ENCODE measurements around the gene NT5C1B. TPM values are rescaled to one million over a fixed set of nuclear protein-coding genes. Genes with fewer than 3 reads are reported as not detected.

NT5C1B gene
- total RNA-seq, 4 donors from 2014 or later: not detected

DNA sequence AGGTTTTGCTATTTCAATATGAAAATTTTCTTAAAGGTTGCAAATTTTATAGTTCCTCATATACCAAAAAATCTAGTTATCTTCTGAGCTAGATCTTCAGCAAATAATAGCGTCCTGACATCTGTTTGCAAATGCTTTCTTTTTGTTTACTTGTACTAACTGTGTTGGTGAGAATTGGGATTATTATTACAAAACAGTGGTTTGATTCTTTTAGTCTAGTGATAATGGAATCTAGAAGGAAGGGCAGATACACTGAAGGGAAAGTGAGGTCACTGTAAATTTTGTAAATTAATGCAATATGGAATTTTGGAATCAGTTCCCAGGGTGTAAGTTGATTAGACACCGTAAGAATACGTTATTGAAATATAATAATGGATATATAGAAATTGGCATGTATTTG is 36.2 kb upstream of the NT5C1B start:
- TF ChIP-seq, protein P1, sequence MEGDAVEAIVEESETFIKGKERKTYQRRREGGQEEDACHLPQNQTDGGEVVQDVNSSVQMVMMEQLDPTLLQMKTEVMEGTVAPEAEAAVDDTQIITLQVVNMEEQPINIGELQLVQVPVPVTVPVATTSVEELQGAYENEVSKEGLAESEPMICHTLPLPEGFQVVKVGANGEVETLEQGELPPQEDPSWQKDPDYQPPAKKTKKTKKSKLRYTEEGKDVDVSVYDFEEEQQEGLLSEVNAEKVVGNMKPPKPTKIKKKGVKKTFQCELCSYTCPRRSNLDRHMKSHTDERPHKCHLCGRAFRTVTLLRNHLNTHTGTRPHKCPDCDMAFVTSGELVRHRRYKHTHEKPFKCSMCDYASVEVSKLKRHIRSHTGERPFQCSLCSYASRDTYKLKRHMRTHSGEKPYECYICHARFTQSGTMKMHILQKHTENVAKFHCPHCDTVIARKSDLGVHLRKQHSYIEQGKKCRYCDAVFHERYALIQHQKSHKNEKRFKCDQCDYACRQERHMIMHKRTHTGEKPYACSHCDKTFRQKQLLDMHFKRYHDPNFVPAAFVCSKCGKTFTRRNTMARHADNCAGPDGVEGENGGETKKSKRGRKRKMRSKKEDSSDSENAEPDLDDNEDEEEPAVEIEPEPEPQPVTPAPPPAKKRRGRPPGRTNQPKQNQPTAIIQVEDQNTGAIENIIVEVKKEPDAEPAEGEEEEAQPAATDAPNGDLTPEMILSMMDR (IDR thresholded peaks at IDR 0.05; ENCODE audit: low read depth): no peak

DNA sequence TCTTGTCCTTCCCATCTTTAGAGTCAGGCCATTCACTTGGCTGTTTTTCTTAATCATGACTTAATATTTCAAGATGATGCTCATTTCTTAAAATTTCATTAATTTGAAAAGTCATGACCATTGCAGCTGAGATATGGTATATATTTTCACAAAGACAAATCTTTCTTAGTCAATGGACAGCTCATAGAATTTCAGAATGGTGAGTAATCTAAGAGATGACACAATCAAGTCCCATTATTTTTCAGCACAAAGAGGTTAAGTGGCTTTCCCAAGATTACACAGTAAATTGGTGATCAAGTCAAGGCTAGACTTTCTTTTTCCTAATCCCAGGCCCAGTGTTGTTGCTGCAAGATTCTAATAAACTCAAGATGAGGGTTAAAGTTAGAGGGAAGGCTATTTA is 34.4 kb upstream of the NT5C1B start:
- TF ChIP-seq, protein P1 (IDR thresholded peaks at IDR 0.05; ENCODE audit: low read depth): no peak

DNA sequence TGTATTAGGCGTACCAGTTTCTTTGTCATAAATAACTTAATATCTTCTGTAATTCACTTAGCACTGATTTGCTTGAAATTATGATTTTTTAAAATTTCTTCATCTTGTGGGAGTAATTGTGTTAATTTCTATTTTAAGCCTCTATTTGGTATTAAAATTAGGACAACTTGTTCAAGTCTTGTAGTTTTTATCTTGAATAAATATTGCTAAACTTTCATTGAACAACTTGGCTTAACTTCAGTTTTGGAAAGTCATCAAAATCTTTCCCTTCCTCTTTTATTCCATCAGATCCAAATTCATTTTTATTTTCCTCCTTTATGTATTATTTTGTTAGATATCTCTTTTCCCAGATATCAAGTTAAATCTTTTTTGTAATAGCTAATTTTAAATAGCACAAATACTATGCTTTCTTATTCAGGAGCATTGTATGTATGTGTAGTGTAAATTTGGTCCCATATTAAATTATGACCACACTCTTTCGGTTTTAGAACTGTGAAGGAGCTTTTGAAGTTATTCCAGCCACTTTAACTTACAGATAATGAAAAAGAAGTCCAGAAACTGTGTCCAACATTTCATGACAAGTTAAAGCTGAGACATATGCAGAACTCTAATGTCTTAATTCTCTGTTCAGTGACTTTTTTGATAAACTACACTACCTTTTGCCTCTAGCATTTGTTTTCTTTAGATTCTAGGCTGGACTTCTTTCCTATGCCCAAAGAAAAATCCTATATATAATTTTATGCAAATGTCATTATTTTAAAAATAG is 31.7 kb upstream of the NT5C1B start:
- TF ChIP-seq, protein P1 (IDR thresholded peaks at IDR 0.05; ENCODE audit: low read depth): no peak

DNA sequence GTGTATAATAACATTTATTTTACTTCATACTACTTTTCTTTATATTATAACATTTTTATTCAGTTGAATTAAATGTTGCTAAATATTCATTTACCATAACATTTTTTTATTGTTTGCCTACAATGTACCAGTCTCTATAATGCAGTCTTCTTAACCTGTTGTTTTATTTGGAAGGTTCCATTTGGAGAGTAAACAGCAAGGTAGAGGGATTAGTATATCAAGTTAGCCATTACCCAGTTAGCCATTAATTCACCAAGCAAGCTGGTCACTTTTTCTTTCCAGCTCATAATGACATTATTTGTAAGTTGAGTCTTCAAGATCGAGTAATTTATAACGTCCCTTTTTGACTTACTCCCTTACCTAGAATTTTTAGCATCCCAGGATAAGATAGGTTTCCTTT is 29.7 kb upstream of the NT5C1B start:
- TF ChIP-seq, protein P1 (IDR thresholded peaks at IDR 0.05; ENCODE audit: low read depth): no peak

DNA sequence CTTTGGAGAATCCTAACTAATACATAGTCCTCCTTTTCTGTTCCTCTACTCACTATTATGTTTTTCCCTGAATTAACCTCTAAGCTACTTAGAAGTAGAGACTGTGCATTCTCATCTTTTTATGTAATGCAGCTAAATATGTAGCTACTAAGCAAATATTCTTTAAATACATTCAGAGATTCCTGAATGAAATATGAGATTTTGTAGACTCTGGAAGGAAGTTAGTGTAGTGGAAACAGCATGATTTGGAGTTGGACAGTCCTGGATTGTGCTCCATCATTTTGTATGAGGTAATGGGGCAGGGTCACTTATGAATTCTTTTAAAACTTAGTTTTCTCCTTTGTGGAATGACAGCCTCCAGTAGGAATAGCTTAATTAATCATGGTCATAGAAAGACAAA is 24.7 kb upstream of the NT5C1B start:
- TF ChIP-seq, protein P1 (IDR thresholded peaks at IDR 0.05; ENCODE audit: low read depth): no peak

DNA sequence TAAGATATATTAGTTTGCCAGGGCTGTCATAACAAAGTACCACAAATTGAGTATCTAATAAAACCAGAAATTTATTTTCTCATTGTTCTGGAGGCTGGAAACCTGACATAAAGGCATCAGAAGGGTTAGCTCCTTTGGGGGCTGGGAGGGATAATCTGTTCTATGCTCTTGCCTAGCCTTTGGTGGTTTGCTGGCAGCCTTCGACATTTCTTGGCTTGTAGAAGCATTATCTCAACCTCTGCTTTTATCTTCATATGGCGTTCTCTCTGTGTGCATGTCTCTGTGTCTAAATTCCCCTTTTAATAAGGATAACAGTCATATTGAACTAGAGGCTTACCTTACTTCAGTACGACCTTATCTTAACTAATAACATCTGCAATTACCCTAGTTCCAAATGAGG is 22.8 kb upstream of the NT5C1B start:
- TF ChIP-seq, protein P1 (IDR thresholded peaks at IDR 0.05; ENCODE audit: low read depth): no peak

DNA sequence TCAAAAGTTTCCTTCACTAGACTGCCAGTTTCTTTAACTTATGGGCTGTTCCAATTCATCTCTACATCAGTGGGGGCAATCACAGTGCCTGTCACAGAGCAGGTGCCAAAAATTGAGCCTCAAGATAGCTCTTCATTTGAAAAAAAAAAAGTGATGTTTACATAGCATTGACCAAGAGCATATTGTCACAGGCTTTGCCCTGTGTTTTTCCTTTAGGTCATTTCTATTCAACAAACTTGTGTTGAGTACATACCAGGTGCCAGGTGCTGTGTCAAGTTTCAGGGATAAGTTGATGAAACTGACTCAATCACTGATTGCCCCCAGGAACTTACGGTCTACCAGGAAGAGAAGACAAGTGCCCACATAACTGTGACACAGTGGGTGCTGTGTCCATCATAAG is 22.2 kb upstream of the NT5C1B start:
- TF ChIP-seq, protein P1 (IDR thresholded peaks at IDR 0.05; ENCODE audit: low read depth): no peak

All from subcutaneous adipose tissue (tissue), 4 donors.